SHP77 (cell line): ENCODE results near the gene NPHP1.
"Not testable (repeated sequence)": the region's sequence is repeated elsewhere in the genome, so short reads cannot be mapped to it uniquely, and the experiment has no call there.

ENCODE experiments used
- DNase-seq, 2 experiments: peaks; one replicate each; lab custom pipeline; 2025; lab: John Stamatoyannopoulos, UW

NPHP1 gene

GRCh38 chr2:110126906-110127305 lies 77.9 kb downstream of the NPHP1 start:
- DNase-seq: no peak

GRCh38 chr2:110126086-110126773 lies 78.6 kb downstream of the NPHP1 start:
- DNase-seq: no peak

- no peak for DNase-seq
Observed at GRCh38 chr2:110124939-110125691, 79.7 kb downstream of the NPHP1 start.

- no peak for DNase-seq
Observed at GRCh38 chr2:110124038-110124825, 80.6 kb downstream of the NPHP1 start.

- no peak for DNase-seq
Observed at GRCh38 chr2:110121592-110121991, 83.2 kb downstream of the NPHP1 start.

- DNase-seq: no peak
Observed at GRCh38 chr2:110121052-110121334, 83.8 kb downstream of the NPHP1 start.

GRCh38 chr2:110120171-110121051 lies 84.4 kb downstream of the NPHP1 start:
- no peak for DNase-seq

- no peak for DNase-seq
Observed at GRCh38 chr2:110116033-110116710, 88.6 kb downstream of the NPHP1 start.

- no peak for DNase-seq
Observed at GRCh38 chr2:110115291-110116032, 89.4 kb downstream of the NPHP1 start, which contains the start of gene MALL. Gene MALL, minus strand, starts transcription at chr2:110115822. Its CDS starts 30 bp downstream, at chr2:110115792.

GRCh38 chr2:110114831-110115255 lies 90.0 kb downstream of the NPHP1 start:
- DNase-seq: no peak

- DNase-seq: peak; percentile 65 to 89
Observed at GRCh38 chr2:110113961-110114591, 90.7 kb downstream of the NPHP1 start.

- DNase-seq: not testable (repeated sequence)
Observed at GRCh38 chr2:110108291-110108690, 96.5 kb downstream of the NPHP1 start.

GRCh38 chr2:110107092-110108079 lies 97.4 kb downstream of the NPHP1 start:
- DNase-seq: no peak

GRCh38 chr2:110106642-110107041 lies 98.2 kb downstream of the NPHP1 start:
- no peak for DNase-seq

GRCh38 chr2:110105608-110106467 lies 99.0 kb downstream of the NPHP1 start:
- DNase-seq: peak; percentile 25 to 57

- DNase-seq: no peak
Observed at GRCh38 chr2:110105183-110105582, 99.6 kb downstream of the NPHP1 start.

- peak; percentile 47 to 57 for DNase-seq
Observed at GRCh38 chr2:110104025-110104771, 100.6 kb downstream of the NPHP1 start.
